HepG2 (cell line): Measurements from ENCODE around the gene ZNF771. TPM values are rescaled to one million over a fixed set of nuclear protein-coding genes. Genes with fewer than 3 reads are reported as not detected.

Source experiments
- ARID2 ChIP-seq: sonication (generic); formaldehyde crosslinking; IDR thresholded peaks from 2 replicates; pipeline ENCODE4 v1.8.1; 2022; ENCODE audit warnings: mild to moderate bottlenecking, missing genetic modification reagents, borderline replicate concordance
- BHLHE40 ChIP-seq: IDR thresholded peaks from 2 replicates; pipeline ENCODE4 v1.6.1; 2011; ENCODE audit warnings: low read length, improper control_type of control experiment
- EHMT2 ChIP-seq: fragments of 200-600 bp; sonication (generic); IDR thresholded peaks from 2 replicates; pipeline ENCODE4 v1.7.0; 2017; ENCODE audit warnings: antibody characterized with exemption, low read depth, low read length, borderline replicate concordance
- FOXO1 ChIP-seq: sonication (generic); formaldehyde crosslinking; IDR thresholded peaks from 2 replicates; pipeline ENCODE4 v1.4.0; 2020; ENCODE audit warnings: missing genetic modification reagents
- GFI1 ChIP-seq: sonication (generic); formaldehyde crosslinking; IDR thresholded peaks from 2 replicates; pipeline ENCODE4 v1.5.0; 2020; ENCODE audit warnings: missing genetic modification reagents, mild to moderate bottlenecking, borderline replicate concordance
- HMG20A ChIP-seq: IDR thresholded peaks from 2 replicates; pipeline ENCODE4 v1.6.1; 2016; ENCODE audit warnings: borderline replicate concordance
- HNRNPH1 ChIP-seq: fragments of 200-400 bp; formaldehyde crosslinking; optimal IDR thresholded peaks from 2 replicates; pipeline ENCODE3; 2017; ENCODE audit warnings: mild to moderate bottlenecking, low read depth, low read length
- HNRNPL ChIP-seq: fragments of 200-400 bp; formaldehyde crosslinking; IDR thresholded peaks from 2 replicates; pipeline ENCODE4 v1.6.1; 2017; ENCODE audit warnings: mild to moderate bottlenecking, low read depth, low read length
- KDM2A ChIP-seq: sonication (generic); formaldehyde crosslinking; IDR thresholded peaks from 2 replicates; pipeline ENCODE4 v1.4.0; 2020; ENCODE audit warnings: low read depth, missing genetic modification reagents, borderline replicate concordance
- MYNN ChIP-seq: sonication (generic); formaldehyde crosslinking; IDR thresholded peaks from 2 replicates; pipeline ENCODE4 v1.4.0; 2020; ENCODE audit warnings: mild to moderate bottlenecking, low read depth, missing genetic modification reagents
- NCOA1 ChIP-seq: sonication (generic); formaldehyde crosslinking; IDR thresholded peaks from 2 replicates; pipeline ENCODE4 v1.9.0; 2021; ENCODE audit warnings: missing genetic modification reagents
- PHB2 ChIP-seq: fragments of 450-650 bp; IDR thresholded peaks from 2 replicates; pipeline ENCODE4 v1.6.1; 2018; ENCODE audit not compliant: partially characterized antibody
- SRSF1 ChIP-seq: fragments of 200-400 bp; formaldehyde crosslinking; optimal IDR thresholded peaks from 2 replicates; pipeline ENCODE3; 2017; ENCODE audit warnings: mild to moderate bottlenecking, low read depth, low read length, moderate library complexity
- SSRP1 ChIP-seq: IDR thresholded peaks from 2 replicates; pipeline ENCODE4 v1.6.1; 2016; ENCODE audit warnings: control low read depth
- TARDBP ChIP-seq: sonication (generic); formaldehyde crosslinking; IDR thresholded peaks from 2 replicates; pipeline ENCODE4 v1.8.0; 2022; ENCODE audit warnings: mild to moderate bottlenecking, missing genetic modification reagents
- ZBTB21 ChIP-seq: sonication (generic); formaldehyde crosslinking; IDR thresholded peaks from 2 replicates; pipeline ENCODE4 v1.4.0; 2020; ENCODE audit warnings: missing genetic modification reagents
- ZBTB3 ChIP-seq: sonication (generic); formaldehyde crosslinking; IDR thresholded peaks from 2 replicates; pipeline ENCODE4 v1.4.0; 2020; ENCODE audit warnings: low read depth, mild to moderate bottlenecking, moderate library complexity, missing genetic modification reagents, borderline replicate concordance
- ZNF451 ChIP-seq: sonication (generic); formaldehyde crosslinking; IDR thresholded peaks from 2 replicates; pipeline ENCODE4 v1.5.0; 2020; ENCODE audit warnings: mild to moderate bottlenecking, missing genetic modification reagents
- ZNF550 ChIP-seq: sonication (generic); formaldehyde crosslinking; IDR thresholded peaks from 2 replicates; pipeline ENCODE4 v1.4.0; 2020; ENCODE audit warnings: mild to moderate bottlenecking, missing genetic modification reagents, borderline replicate concordance
- ZNF616 ChIP-seq: sonication (generic); formaldehyde crosslinking; IDR thresholded peaks from 2 replicates; pipeline ENCODE4 v1.5.0; 2020; ENCODE audit warnings: low read depth, mild to moderate bottlenecking, missing genetic modification reagents
- ZNF878 ChIP-seq: sonication (generic); formaldehyde crosslinking; IDR thresholded peaks from 2 replicates; pipeline ENCODE4 v1.8.1; 2023; ENCODE audit warnings: mild to moderate bottlenecking, missing genetic modification reagents, moderate library complexity
- polyA plus RNA-seq, 8 experiments: library from polyadenylated mRNA; depleted of rRNA in 3 of 8; stranded (reverse) in 7 of 8; unstranded in 1 of 8; fragments of >200 nt; fragmentation: Illumina TruSeq in 4 of 8; extraction: Trizol in 4 of 8; gene quantifications; 2 replicates each; pipeline versions ENCODE4 v1.2.1 to v1.2.3, GENCODE V29; 2011 to 2016; ENCODE audit warnings: low read depth in 4 of 8, missing spikeins in 1 of 8, mixed read lengths in 1 of 8; ENCODE audit not compliant: insufficient read depth in 1 of 8
- total RNA-seq, 5 experiments: library from RNA; depleted of rRNA; stranded (reverse); fragments of >200 nt; fragmentation: Illumina TruSeq; extraction: Trizol; gene quantifications; 2 replicates each; pipeline ENCODE4 v1.2.3, GENCODE V29; 2016; ENCODE audit warnings: low read depth in 1 of 5
- TF ChIP-seq, protein P1 (sequence below): sonication (generic); formaldehyde crosslinking; IDR thresholded peaks from 2 replicates; pipeline ENCODE4 v1.4.0; 2020; ENCODE audit warnings: missing genetic modification reagents
- TF ChIP-seq, protein P2 (sequence below): sonication (generic); formaldehyde crosslinking; IDR thresholded peaks from 2 replicates; pipeline ENCODE4 v1.8.0; 2022; ENCODE audit warnings: missing genetic modification reagents, low read depth, mild to moderate bottlenecking, borderline replicate concordance
- TF ChIP-seq, protein P3 (sequence below): sonication (generic); formaldehyde crosslinking; IDR thresholded peaks from 2 replicates; pipeline ENCODE4 v1.5.1; 2020; ENCODE audit warnings: missing genetic modification reagents, mild to moderate bottlenecking, borderline replicate concordance
- TF ChIP-seq, protein P4 (sequence below): IDR thresholded peaks from 2 replicates; pipeline ENCODE4 v1.6.1; 2016; ENCODE audit warnings: low read depth, control low read depth

Gene ZNF771
- total and polyA plus RNA-seq, 2 of the 13 experiments (the other 11 are each of a cell fraction or from before 2014, with no cell fraction given) = 5.0 to 11.8 TPM

DNA sequence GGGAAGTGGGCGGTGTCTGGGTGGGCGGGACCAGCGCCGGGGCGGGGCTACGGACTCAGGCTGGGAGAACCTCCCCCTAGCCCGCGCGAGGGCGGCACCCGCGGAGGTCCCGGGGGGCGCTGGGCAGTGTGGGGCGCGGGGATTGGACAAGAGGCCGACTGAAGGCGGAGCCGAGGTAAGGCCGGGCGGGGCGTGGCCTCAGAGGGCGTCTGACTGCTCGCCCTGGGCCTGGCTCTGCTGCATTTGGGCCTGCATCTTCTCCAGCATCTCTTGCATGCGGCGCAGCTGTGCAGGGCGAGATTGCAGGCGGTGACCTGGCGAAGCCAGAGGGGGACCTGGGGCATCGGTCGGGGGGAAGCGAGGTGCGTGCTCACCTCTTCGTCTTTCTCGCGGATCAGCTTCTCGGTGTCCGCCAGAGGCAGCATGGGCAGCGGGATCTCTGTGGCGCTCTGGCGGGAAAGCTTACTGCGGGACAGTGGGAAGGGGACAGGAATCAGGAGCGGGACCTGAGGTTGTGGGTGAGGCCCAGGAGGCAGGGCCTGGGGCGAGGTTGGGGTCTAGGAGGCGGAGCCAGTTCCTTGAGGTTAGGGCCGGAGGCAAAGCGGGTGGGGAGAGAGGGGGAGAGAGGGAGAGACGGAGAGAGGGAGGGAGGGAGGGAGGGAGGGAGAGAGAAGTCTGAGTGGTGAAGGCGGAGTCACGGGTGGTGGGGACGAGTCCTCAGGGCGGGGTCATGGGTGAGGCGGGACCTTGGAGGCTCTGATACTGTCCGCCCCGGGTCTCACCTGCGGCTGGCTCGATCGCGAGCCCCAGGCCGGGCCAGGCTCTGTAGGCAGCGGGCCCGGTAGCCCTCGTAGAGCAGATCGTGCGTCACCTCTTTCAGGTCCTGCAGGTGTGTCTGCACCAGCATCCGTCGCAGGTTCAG, 28.9 kb upstream of the ZNF771 start (continued):
- TF ChIP-seq ZBTB3 (peak; percentile 93; the same call in 1 of the 2 replicates), PHB2 (no peak), ZNF451 (CRISPR knock-in tag) (peak; percentile 93), MYNN (CRISPR knock-in tag) (no peak; the same call in 1 of the 2 replicates), SRSF1 (peak; percentile 81), ZNF550 (CRISPR knock-in tag) (no peak), TARDBP (CRISPR knock-in tag) (peak; percentile 74), HNRNPH1 (no peak), NCOA1 (CRISPR knock-in tag) (peak; percentile 79), KDM2A (CRISPR knock-in tag) (peak; percentile 59; the same call in 1 of the 2 replicates), GFI1 (CRISPR knock-in tag) (peak; percentile 82; the same call in 1 of the 2 replicates), ZBTB21 (no peak), EHMT2 (no peak), SSRP1 (CRISPR knock-in tag) (no peak), ZNF616 (CRISPR knock-in tag) (peak; percentile 63; the same call in 1 of the 2 replicates), ARID2 (peak; percentile 75; the same call in 1 of the 2 replicates), HNRNPL (0 out of 2 replicates have a peak, but pooled peaks have one; percentile 44), FOXO1 (peak; percentile 48), HMG20A (CRISPR knock-in tag) (no peak), BHLHE40 (no peak), ZNF878 (CRISPR knock-in tag) (no peak)
- TF ChIP-seq, protein P1, sequence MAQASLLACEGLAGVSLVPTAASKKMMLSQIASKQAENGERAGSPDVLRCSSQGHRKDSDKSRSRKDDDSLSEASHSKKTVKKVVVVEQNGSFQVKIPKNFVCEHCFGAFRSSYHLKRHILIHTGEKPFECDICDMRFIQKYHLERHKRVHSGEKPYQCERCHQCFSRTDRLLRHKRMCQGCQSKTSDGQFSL (CRISPR knock-in tag) = no peak; the same call in none of the 2 replicates
- TF ChIP-seq, protein P2, sequence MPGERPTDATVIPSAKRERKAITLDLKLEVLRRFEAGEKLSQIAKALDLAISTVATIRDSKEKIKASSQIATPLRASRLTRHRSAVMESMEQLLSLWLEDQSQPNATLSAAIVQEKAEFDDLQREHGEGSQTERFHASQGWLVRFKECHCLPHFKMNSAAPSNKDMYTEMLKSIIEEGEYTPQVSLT = no peak; the same call in 1 of the 2 replicates
- TF ChIP-seq, protein P3, sequence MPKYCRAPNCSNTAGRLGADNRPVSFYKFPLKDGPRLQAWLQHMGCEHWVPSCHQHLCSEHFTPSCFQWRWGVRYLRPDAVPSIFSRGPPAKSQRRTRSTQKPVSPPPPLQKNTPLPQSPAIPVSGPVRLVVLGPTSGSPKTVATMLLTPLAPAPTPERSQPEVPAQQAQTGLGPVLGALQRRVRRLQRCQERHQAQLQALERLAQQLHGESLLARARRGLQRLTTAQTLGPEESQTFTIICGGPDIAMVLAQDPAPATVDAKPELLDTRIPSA = peak; percentile 89; the same call in 1 of the 2 replicates
- TF ChIP-seq, protein P4, sequence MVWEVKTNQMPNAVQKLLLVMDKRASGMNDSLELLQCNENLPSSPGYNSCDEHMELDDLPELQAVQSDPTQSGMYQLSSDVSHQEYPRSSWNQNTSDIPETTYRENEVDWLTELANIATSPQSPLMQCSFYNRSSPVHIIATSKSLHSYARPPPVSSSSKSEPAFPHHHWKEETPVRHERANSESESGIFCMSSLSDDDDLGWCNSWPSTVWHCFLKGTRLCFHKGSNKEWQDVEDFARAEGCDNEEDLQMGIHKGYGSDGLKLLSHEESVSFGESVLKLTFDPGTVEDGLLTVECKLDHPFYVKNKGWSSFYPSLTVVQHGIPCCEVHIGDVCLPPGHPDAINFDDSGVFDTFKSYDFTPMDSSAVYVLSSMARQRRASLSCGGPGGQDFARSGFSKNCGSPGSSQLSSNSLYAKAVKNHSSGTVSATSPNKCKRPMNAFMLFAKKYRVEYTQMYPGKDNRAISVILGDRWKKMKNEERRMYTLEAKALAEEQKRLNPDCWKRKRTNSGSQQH (CRISPR knock-in tag) = peak; percentile 41; the same call in 1 of the 2 replicates
